Ecto neural progenitor cell (in vitro differentiated cells): Measurements from ENCODE around the gene LRRC10.

Source experiments
- DNase-seq: peaks from one replicate; pipeline ENCODE4 v3.0.0-alpha.2; 2018; ENCODE audit warnings: low spot score

The LRRC10 gene

DNA sequence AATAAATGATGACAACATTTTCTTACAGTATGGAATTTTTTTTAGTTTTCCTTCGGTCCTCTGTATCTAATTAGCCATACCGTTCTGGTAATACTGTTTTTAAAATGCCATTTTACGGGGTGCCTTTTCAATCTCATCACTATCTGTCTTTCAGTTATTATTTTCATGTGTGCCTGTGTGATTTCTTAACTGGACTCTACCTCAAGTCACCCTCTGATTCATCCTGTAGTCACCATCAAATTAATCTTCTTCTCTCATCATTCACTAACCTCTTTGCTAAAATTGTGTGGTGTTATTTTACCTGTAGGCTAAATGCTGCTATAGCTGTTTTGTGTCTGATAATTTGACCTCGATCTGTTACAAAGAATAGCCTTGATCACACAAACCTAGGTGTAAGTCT is 41.5 kb downstream of the LRRC10 start:
- no peak for DNase-seq

- no peak for DNase-seq
Measured at GRCh38 chr12:69566603-69567002, 44.1 kb downstream of the LRRC10 start.

GRCh38 chr12:69563166-69563762 is 47.4 kb downstream of the LRRC10 start:
- DNase-seq: no peak
